Activated CD4-positive, CD25-positive, alpha-beta regulatory T cell (primary cell): ENCODE results near the gene BAD.
A peak's percentile ranks its signal among the peaks of the same experiment; 100 is the strongest.

ENCODE experiments used
- DNase-seq, 4 experiments: peaks; one replicate each; lab custom pipeline; 2025; lab: John Stamatoyannopoulos, UW

Gene BAD

DNA sequence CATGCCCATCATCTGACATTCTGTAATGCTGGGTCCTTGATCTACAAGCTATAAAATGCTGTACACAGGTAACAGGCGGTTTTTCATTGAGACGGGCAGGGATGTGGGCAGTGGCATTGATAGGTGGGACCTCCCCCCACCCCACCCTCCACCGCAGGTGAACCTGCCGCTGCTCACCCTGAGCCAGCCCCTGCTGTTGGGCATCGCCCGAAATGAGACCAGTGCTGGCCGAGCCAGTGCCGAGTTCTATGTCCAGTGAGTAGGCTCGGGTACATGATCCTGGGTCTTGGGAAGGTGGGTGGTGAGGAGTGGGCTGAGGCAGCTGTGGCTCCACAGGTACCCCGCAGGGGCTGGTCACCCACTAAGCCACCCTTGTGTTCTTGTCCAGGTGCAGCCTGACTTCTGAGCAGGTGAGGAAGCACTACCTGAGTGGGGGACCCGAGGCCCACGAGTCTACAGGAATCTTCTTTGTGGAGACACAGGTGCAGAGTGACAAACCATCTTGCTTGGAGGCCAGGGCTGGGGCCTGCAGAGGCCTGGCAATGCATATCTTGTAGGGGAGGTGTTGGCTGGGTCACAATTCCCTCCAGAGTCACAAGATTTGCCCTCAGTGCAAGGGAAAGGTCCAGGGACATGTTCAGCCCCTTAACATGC, 55.2 kb downstream of the BAD start:
- DNase-seq = no peak

DNA sequence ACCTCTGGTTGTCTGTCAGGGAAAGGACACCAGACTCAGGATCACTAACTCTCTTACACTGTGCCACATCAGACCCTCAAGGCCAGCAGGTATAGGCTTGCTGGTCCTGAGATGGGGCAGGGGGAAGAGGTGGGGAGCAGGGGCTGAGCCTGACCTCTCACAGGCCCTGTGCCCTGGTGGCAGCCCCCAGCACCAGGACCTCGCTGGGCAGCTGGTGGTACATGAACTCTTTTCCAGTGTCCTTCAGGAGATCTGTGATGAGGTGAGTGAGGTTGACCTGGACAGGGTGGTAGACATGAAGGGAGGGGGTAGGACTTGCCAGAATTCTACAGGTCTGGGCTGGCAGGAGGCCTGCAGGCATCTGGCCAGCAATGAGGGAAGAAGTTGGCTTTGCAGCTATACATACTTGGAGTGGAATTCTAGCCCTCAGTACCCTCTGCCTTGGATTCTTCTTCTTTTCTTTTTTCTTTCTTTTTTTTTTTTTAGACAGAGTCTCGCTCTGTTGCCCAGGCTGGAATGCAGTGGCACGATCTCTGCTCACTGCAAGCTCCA, 57.0 kb downstream of the BAD start:
- DNase-seq = no peak

DNA sequence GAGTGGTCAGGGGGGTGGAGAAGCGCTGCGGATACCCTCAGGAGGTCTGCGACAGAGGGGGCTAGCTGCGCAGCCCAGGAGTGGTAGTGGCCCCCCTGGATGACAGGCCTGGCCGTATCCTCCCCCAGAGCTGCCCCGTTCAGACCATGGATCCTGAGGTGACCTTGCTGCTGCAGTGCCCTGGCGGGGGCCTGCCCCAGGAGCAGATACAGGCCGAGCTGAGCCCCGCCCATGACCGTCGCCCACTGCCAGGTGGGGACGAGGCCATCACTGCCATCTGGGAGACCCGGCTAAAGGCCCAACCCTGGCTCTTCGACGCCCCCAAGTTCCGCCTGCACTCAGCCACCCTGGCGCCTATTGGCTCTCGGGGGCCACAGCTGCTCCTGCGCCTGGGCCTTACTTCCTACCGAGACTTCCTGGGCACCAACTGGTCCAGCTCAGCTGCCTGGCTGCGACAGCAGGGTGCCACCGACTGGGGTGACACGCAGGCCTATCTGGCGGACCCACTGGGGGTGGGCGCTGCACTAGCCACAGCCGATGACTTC, 57.9 kb downstream of the BAD start:
- no peak for DNase-seq

GRCh38 chr11:64225608-64226506, 58.6 kb downstream of the BAD start, which contains the start of the genes NUDT22 and TRPT1:
NUDT22 (plus strand) TSS chr11:64226274; CDS start chr11:64226653, 379 bp downstream.
TRPT1 (minus strand) TSS chr11:64226186; CDS start chr11:64225860, 326 bp downstream.
- DNase-seq = peak; percentile 81 to 85 (median 84)

DNA sequence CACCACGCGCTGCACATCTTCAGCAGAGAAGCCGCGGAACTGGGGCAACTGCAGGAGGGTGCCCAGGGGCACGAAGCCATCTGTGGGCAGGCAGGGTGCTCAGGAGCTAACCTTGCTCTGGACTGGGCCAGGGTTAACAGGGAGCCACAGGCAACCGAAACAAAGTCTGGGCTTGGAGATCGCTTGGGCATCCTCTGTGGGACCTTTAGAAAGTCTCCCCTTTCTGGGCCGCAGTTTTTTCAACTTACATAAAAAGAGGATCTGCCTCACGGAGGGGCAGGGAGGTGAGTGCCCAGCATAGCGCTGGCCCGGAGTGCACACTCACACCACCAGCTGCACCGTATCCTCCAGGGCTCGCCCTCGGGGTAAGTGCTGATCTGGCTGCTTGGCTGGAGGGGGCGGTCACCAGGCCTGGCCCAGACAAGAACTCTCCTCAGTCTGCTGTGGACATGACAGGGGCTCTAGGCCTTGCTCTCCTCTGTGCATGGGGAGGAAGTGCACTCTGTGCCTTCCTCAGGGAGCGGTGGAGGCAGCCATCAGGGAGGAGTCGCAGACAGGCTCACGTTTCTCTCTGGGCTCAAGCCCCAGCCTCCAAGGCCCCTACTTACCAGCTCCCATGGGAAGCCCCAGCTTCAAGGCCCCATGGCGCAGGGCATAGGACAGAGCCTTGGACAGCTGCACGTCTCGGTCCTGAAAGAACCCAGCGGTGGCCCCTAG, 59.4 kb downstream of the BAD start:
- no peak for DNase-seq

GRCh38 chr11:64224151-64224890, 60.1 kb downstream of the BAD start:
- no peak for DNase-seq

DNA sequence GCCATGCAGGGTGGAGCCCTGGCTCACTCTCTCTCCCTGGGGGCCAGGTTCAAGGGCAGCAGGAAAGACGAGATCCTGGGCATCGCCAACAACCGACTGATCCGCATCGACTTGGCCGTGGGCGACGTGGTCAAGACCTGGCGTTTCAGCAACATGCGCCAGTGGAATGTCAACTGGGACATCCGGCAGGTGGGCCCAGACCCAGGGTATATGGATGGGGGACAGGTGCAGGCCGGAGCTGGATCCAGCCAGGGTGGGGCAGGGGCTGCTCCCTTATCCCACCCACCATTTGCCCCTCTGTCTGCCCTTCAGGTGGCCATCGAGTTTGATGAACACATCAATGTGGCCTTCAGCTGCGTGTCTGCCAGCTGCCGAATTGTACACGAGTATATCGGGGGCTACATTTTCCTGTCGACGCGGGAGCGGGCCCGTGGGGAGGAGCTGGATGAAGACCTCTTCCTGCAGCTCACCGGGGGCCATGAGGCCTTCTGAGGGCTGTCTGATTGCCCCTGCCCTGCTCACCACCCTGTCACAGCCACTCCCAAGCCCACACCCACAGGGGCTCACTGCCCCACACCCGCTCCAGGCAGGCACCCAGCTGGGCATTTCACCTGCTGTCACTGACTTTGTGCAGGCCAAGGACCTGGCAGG, 61.3 kb downstream of the BAD start:
- DNase-seq = no peak

DNA sequence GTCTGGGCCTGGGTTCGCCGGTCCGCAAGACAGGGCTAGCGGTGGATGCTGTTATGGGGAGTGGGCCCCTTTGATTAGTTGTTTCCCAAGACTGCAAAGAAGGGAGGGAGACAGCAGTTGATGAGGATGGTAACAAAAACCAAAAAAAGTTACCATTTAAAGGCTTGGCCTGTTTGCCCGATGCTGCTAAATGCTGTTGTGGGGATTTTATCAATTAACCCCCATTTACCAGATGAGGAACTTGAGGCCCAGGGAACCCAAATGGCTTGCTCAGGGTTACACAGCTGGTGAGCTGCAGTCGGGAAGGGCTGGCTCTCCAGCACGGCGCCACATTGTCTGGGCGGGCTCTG, 61.8 kb downstream of the BAD start:
- DNase-seq = no peak

DNA sequence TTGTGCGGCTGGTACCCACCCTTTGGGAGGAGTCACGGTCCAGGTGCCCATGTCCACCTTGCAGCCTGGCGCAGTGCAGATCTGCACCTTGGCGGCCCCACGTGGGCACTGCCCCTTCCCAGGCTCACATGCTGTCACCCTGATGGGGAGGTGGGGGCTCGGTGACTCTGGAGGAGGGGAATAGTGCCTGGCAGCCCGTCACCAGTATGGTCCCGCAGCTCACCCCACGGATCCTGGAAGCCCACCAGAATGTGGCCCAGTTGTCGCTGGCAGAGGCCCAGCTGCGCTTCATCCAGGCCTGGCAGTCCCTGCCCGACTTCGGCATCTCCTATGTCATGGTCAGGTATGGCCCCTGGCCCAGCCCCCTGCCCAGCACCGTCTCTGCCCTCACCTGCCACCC, 63.7 kb downstream of the BAD start:
- no peak for DNase-seq

- no peak for DNase-seq
These were observed 64.2 kb downstream of the BAD start for GRCh38 chr11:64220271-64220670.
